ENCODE results near the gene SAP30BP. TPM values are rescaled to one million over a fixed set of nuclear protein-coding genes. Genes with fewer than 3 reads are reported as not detected.
A peak's percentile ranks its signal among the peaks of the same experiment; 100 is the strongest.

SAP30BP gene
- total and polyA plus RNA-seq, 2 of the 13 experiments (the other 11 are each of a cell fraction or from before 2014, with no cell fraction given): 67.7 to 99.4 TPM

DNA sequence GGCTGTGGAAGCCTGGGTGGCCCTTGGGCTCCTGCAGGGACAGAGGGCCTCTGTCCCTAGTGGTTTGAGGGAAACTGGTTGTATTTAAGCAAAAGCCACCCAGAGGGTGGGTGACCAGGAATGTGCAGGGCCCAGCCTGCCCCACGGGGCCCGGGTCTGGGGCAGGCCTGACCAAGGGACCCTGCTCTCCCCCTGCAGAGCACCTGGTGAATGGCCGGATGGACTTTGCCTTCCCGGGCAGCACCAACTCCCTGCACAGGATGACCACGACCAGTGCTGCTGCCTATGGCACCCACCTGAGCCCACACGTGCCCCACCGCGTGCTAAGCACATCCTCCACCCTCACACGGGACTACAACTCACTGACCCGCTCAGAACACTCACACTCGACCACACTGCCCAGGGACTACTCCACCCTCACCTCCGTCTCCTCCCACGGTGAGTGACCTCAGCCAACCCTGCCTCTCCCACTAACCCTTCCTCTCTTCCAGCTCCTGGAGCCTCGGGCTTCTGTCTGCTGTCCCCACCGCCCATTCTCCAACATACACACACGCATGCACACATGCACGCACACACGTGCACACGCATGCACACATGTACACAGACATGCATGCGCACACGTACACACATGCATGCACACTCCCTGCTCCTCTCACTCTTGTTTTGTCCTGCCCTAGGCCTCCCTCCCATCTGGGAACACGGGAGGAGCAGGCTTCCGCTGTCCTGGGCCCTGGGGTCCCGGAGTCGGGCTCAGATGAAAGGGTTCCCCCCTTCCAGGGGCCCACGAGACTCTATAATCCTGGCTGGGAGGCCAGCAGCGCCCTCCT, 87.5 kb downstream of the SAP30BP start (continued):
- TF ChIP-seq PREB (CRISPR knock-in tag; IDR thresholded peaks at IDR 0.05) (no peak), GATAD2A (CRISPR knock-in tag; IDR thresholded peaks at IDR 0.05) (peak; percentile 53), ZNF343 (CRISPR knock-in tag; IDR thresholded peaks at IDR 0.05) (peak; percentile 18; the same call in 1 of the 2 replicates), PITX1 (CRISPR knock-in tag; IDR thresholded peaks at IDR 0.05) (peak; percentile 73; the same call in 1 of the 2 replicates), FOSL2 (CRISPR knock-in tag; IDR thresholded peaks at IDR 0.05) (peak; percentile 35; the same call in 1 of the 2 replicates), ZNF20 (CRISPR knock-in tag; IDR thresholded peaks at IDR 0.05) (no peak), KAT8 (CRISPR knock-in tag; IDR thresholded peaks at IDR 0.05) (peak; percentile 56), NR2F2 (IDR thresholded peaks at IDR 0.05; ENCODE audit: borderline replicate concordance, low read depth) (no peak; the same call in 1 of the 2 replicates), XBP1 (CRISPR knock-in tag; IDR thresholded peaks at IDR 0.05) (no peak), ZNF496 (CRISPR knock-in tag; IDR thresholded peaks at IDR 0.05; ENCODE audit: insufficient replicate concordance) (no peak), DPF2 (CRISPR knock-in tag; IDR thresholded peaks at IDR 0.05; ENCODE audit: borderline replicate concordance, low read depth) (no peak; the same call in 1 of the 2 replicates)
- TF ChIP-seq, protein P1, sequence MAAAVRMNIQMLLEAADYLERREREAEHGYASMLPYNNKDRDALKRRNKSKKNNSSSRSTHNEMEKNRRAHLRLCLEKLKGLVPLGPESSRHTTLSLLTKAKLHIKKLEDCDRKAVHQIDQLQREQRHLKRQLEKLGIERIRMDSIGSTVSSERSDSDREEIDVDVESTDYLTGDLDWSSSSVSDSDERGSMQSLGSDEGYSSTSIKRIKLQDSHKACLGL (CRISPR knock-in tag; IDR thresholded peaks at IDR 0.05): peak; percentile 73
